VCaP (cell line): ENCODE measurements around the gene G2E3.

Experiments used
- H3K27ac ChIP-seq: fragments of 450-650 bp; 2 replicates; pipeline ENCODE4 v1.5.1; 2017
- CTCF ChIP-seq: fragments of 450-650 bp; conservative IDR thresholded peaks from 2 replicates; pipeline ENCODE4 v1.5.1; 2017; ENCODE audit warnings: mild to moderate bottlenecking, moderate library complexity

The G2E3 gene

DNA sequence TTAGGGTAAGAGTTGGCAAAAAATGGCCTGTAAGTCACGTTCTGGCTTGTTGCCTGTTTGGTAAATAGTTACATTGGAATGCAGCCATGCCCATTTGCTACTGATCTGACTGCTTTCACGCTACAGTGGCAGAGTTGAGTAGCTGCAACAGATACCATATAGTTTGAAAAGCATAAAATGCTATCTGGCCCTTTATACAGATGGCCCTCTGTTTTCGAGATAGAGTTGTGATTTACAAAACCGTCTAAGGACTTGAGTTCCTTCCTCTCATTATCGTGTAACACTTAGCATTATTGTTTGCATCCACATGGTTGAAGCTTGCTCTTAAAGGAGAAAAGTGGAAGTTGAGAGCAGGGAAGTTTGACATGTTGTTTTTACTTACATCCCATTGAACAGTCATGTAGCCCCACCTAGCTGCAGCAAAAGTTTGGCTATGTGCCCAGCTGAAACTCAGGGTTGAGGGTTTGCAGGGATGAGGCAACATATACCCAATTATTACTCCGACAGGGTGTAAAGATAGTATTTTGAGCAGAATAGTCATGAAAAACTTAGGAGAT is 51.9 kb downstream of the G2E3 start:
- peak; percentile 57 for TF ChIP-seq CTCF
- peak overlapping the region; percentile 83 for H3K27ac ChIP-seq

GRCh38 chr14:30614155-30614554 is 55.2 kb downstream of the G2E3 start:
- TF ChIP-seq CTCF: no peak
- H3K27ac ChIP-seq: no peak overlapping the region

GRCh38 chr14:30620178-30620577 is 61.2 kb downstream of the G2E3 start:
- TF ChIP-seq CTCF: no peak
- H3K27ac ChIP-seq: no peak overlapping the region

DNA sequence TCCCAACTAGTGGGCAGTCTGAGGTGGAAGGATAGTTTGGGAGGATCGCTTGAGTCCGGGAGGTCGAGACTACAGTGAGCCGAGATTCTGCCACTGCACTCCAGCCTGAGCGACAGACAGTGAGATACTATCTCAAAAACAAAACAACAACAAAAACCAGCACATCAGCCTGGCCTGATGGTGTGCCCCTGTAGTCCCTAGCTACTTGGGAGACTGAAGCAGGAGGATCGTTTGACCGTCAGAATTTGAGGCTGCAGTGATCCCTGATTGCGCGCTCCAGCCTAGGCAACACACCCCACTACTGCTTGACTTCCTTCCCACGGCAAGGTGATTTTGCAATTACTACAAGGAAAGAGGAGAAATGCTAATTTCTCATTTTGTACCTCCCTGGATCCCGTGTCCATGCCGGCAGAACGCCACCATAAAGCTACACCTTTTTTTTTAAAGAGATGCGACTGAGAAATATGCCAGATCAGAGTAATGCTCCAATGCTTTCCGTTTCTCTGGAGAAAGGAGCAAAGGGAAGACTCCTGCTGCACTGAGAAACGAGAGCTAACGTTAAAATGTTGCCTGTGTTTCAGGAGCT is 62.5 kb downstream of the G2E3 start:
- H3K27ac ChIP-seq: peak overlapping the region; percentile 90
- no peak for TF ChIP-seq CTCF

DNA sequence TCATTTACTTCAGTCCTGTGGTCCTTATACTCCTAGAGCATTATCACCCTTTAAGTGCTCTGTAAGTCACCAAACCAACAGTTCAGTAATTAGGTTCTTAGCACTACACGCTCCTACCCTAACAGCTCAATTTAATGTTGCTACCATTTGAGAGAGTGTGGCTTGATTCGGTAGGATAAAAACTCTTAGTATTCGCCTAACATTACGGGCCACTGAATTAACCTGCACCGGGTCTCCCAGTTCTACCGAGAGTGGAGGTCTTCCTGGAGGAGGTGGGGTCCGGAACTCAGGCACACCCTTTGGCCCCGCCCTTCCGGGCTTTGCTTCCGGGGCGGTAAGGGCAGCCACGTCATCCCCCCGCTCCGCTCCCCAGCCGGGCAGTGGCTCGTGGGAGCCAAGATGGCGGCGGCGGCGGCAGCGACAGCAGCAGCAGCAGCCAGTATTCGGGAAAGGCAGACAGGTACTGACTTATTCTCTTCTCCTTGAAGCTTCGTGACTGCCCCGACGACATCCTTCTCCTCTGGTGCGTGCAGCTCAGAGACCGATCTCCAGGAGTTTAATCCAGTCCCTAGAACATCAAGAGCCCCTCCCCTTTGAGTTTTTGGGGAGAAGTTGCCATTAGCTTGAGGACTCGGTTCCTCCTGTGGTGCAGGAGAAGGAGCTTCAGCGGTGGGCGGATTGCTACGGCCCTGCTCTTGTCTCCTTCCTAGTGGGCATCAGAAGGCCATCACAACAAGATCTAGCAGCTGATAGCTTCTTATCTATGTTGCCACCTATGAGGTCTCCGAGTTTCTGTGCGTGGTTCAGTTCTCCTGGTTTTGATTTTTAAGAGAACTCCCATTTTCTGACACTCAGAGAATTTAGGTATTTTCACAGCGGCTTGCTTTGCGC is 63.2 kb downstream of the G2E3 start, which contains the start of gene SCFD1:
Gene SCFD1 (plus strand): TSS at position 380 of the 891 bp plus-strand sequence. CDS start 20 bp downstream, at position 400.
- peak within 1 kb of the TSS; percentile 90 for H3K27ac ChIP-seq
- no peak for TF ChIP-seq CTCF

- no peak for TF ChIP-seq CTCF
- peak overlapping the region; percentile 90; the same call in 1 of the 2 replicates for H3K27ac ChIP-seq
These were observed 64.6 kb downstream of the G2E3 start for GRCh38 chr14:30623412-30624131.

DNA sequence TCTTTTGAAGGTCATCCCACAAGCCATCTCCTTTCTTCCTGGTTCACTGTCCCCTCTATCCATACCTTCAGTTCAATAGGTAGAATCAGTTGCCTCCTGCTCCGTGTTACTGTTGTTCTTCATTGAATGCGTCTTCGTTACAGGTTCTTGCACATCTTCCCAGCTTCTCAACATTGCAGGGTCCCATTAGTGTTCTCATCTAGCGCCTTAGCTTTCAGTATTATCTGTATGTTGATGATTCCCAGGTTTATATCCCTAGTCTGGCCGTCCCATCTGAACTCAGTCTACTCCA is 65.1 kb downstream of the G2E3 start:
- TF ChIP-seq CTCF: no peak

More for the DNA sequence above, 65.1 kb downstream of the G2E3 start:
- no peak overlapping the region for H3K27ac ChIP-seq
